SW 1271 (cell line): ENCODE data around the gene SUMO3.
A peak's percentile ranks its signal among the peaks of the same experiment; 100 is the strongest.

Source experiments
- DNase-seq, 2 experiments: peaks; one replicate each; lab custom pipeline; 2025; lab: John Stamatoyannopoulos, UW

SUMO3 gene

DNA sequence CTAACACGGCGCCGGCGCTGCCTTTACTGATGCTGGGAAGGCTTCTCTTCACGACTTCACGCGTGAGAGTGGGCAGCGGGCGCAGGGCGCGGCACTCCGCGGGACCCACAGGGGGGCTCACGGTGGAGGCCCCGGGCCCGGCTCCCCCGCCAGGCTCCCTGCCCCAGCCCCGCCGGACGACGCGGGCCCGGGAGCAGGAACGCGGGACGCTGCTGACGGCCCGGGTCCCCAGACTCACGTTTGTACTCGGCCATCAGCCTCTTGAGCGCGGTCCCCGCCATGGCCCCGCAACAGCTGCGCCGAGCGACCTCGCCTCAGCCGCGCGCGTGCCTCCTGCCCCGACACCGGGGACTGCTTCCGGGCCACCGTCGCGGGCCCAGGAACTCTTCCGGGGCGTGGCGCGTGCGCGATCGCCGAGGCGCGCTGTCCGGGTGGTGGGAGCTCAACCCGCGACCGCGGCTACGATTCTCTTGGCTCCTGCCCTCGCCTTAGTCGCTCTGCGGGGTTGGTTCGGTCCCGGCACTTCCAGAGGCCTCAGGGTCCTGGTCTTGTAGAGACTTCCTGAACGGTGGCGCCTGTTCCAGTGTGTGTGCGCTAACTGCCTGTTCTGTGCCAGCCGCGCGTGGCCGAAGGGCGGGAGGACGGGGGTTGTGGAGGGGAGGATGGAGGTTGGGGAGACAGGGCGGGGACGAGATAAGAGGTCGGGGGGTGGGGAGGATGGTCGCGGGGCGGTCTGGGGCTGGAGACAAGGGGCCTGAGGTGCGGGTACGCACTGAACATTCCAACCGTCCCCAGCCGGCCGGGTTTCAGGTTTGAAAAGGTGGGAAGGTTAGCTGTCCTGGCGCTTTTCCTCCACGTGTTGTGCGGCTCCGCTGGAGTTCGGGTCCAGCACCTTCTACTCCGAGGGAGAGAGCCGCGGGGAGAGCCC is 16.1 kb downstream of the SUMO3 start, which contains the start of gene UBE2G2:
Gene UBE2G2, minus strand, starts transcription at position 353 of the 928 bp plus-strand sequence. Its CDS starts 72 bp downstream, at position 281.
- peak; percentile 7 to 68 for DNase-seq

GRCh38 chr21:44800971-44801467 is 16.8 kb downstream of the SUMO3 start:
- DNase-seq = peak in 1 of 2 experiments; percentile 34

- peak in 1 of 2 experiments; percentile 6 for DNase-seq
Measured at GRCh38 chr21:44800103-44800502, 17.8 kb downstream of the SUMO3 start.

DNA sequence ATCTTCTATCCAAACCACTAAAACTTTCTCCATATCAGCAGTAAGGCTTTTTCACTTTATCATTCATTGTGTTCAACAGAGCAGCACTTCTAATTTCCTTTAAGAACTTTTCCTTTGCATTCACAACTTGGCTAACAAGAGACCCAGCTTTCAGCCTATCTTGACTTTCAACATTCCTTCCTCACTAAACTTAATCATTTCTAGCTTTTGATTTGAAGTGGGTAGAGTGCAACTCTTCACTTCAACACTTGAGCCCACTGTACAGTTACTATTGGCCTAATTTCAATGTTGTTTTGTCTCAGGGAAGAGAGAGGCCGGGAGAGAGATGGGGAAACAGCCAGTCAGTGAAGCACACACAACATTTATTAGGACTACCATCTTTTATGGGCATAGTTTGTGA is 18.2 kb downstream of the SUMO3 start:
- no peak for DNase-seq

DNA sequence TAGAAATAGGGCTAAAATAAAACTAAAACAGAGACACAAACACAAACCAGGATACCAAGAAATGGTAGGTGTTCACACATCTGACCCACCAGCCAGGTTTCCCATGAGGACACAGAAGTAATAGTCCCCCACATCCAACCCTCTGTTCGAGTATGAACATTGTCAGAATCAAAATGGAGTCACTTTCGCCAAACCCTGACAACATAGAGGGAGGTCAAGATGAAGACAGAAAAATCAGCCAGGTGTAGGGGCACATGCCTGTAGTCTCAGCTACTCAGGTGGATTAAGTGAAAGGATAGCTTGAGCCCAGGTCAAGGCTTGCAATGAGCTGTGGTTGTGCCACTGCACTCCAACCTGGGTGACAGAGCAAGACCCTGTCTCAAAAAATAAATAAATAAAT is 20.1 kb downstream of the SUMO3 start:
- no peak for DNase-seq

GRCh38 chr21:44795342-44795741 is 22.5 kb downstream of the SUMO3 start:
- DNase-seq = no peak

GRCh38 chr21:44793592-44794374 is 24.1 kb downstream of the SUMO3 start:
- DNase-seq = no peak

DNA sequence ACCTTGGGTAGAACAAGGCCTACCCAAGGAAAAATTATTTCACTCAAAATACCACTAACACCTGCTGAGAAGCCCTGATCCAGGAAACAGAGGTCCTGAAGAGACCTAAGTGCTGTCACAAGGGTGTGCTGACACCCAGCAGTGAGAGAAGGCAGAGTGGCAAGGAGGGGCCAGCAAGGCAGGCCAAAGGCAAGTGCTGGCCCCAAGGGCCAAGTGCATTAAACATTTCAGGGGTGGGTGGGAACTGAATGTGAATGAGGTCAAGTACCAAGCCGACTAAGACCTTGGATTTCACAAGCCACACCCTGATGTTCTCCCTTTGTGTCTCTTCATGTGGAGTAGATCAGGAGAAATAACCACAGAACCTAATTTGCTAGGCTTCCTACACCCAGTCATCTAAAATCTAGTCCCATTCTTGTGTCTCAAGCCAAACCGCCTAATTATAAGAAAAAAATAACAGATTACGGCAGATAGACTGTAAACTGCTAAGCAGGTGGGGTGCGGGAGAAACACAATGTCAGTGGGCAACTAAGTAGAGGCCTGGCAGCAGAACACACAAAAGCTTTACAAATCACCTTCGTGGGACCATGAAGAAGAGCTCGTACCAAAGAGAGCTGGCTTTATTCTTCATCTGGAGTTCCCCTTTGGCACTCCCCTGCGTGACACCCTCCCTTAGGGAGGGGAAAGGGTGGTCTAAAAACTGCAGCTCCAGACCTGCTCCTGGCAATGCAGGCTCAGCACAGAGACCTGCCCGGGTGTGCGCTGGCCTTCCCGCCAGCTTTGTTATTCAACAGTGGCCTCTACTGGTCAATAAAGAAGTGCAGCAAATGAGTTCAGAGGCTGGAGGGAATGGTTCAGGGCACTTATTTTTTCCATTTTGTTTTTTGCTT is 24.9 kb downstream of the SUMO3 start:
- DNase-seq = peak in 1 of 2 experiments; percentile 19

- no peak for DNase-seq
Measured at GRCh38 chr21:44791993-44792392, 25.9 kb downstream of the SUMO3 start.

DNA sequence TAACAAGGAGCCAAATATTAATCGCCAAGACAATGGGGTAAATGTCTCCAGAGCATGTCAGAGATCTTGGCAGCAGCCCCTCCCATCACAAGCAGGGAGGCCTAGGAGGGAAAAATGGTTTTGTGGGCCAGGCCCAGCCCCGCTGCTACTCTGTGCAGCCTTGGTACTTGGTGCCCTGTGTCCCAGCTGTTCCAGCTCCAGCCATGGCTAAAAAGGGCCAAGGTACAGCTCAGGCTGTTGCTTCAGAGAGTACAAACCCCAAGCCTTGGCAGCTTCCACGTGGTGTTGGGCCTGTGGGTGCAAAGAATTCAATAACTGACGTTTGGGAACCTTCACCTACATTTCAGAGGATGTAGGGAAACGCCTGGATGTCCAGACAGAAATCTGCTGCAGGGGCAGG is 26.6 kb downstream of the SUMO3 start:
- no peak for DNase-seq

GRCh38 chr21:44790368-44790767 is 27.5 kb downstream of the SUMO3 start:
- DNase-seq = no peak

DNA sequence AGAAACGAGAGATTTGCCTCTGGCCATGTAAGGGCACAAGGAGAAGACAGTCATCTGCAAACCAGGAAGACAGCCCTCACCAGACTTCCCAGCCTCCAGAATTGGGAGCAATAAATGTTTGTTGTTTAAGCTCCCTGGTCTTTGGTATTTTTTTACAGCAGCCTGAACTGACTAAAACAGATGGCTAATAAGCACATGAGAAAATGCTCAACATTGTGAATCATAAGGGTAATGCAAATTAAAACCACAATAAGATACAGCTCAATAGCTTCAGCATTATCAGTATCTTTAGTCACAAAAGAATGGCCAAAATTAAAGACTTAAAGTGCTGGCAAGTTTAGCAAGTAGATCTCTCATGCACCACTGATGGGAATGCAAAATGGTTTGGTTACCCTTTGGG is 28.0 kb downstream of the SUMO3 start:
- no peak for DNase-seq

- no peak for DNase-seq
Measured at GRCh38 chr21:44785620-44786335, 32.1 kb downstream of the SUMO3 start.

DNA sequence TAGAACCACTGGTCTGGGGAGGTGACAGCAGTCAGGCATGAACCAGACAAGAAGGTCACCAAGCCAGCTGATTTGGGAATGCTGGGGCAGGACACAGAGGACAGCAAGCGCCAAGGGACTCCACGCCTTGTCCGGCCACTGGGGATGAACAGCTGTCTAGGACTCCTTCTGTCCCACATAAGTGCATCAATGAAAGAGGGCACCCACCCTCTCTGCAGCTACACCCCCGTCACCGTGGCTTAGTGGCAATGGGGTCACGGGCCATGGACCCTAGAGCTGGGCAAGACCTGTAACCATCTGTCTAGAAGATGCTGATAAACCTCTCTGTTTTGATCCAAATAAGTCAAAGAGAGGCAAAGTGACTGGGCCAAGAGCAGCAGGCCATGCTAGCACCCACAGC is 33.1 kb downstream of the SUMO3 start:
- no peak for DNase-seq

- no peak for DNase-seq
Measured at GRCh38 chr21:44783020-44783696, 34.7 kb downstream of the SUMO3 start.

- no peak for DNase-seq
Measured at GRCh38 chr21:44780767-44781459, 36.9 kb downstream of the SUMO3 start.

DNA sequence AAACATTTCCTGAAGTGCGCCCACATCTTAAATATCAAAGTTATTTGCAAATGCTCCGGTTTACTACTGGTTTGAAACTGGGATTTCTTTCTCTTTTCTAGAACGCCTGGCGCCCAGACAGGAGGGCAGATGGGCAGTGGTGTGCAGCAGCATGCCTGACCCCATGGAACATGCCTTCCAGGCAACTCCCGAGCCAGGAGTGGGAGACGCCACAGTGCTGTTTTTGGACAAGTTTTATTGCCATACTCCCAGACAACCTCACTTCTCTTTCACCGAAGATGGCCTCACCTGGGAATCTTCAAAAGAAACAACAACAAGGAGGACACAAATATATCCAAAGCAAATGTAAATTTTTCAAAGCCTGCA is 37.7 kb downstream of the SUMO3 start:
- DNase-seq = no peak

DNA sequence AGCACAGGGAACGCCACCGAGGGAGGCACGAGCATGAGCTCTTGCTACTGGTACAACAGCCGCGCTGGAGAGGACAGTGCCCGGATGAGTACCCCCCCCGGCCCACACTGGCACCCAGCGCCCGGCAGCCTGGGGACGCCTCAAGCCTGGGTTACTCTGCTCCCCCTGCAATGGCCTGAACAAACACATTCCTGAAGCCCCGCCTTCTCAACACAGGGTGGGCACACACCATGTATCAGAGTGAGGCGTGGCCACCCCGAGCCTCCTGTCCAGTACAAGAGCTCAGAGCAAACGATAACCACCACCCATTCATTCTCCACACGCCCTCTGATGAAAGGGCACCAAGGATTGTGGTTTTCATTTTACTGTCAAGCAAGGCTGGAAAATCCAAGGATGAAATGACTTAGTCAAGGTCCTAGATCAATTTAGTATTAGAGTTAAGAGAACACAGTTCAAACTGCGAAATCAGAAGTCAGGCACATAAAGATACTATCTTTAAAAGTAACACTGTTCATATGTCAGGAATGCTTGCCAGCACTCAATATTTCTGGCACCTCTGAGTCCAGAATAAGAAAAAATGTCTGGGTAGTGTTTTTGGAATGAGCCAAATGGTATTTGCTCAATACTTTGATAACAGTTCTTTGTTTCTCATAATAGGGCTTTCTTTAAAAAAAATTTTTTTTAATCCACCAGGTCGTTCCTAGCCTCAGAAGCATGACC is 38.3 kb downstream of the SUMO3 start:
- no peak for DNase-seq

DNA sequence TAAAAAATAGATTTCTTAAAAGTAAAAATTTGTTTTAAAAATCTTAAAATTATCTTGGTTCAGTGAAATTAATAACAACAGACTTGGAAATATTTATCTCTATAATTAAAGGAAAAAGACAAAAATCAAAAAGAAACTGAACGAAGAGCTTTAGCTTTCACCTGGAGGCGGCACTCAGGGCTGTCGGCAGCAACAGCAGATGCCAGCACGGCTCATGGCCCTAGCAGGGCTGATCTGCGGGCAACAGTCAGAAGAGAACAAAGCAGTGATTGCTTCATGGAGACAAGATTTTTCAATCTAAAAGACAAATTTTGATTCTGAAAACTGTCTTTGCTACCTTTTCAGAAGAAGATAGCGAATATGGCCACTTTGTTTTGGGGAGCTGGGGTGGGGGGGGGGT is 38.9 kb downstream of the SUMO3 start:
- DNase-seq = no peak
